ENCODE data around the gene COX20.

The COX20 gene

GRCh38 chr1:244852694-244853093 is 17.2 kb downstream of the COX20 start:
- DNase-seq: no peak

DNA sequence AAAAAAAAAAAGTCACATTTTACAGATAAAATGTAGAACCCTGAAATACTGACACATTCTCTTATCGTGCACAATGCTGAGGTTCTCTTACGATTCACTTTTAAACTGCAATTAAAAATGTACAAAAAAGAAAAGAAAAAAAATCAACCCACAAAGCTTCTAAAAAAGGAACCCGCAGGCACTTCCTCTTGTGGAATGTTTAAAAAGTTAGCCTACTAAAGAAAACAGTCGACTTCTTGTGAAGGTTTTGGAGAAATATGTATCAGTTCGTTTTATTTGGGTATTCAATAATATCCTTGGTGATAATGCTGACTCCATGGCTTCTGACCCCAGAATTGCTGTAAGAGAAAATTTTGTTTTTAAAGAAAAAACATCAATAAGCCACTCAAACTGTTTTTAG is 18.7 kb downstream of the COX20 start:
- no peak for DNase-seq

- no peak for DNase-seq
Measured at GRCh38 chr1:244854865-244855578, 19.6 kb downstream of the COX20 start.

DNA sequence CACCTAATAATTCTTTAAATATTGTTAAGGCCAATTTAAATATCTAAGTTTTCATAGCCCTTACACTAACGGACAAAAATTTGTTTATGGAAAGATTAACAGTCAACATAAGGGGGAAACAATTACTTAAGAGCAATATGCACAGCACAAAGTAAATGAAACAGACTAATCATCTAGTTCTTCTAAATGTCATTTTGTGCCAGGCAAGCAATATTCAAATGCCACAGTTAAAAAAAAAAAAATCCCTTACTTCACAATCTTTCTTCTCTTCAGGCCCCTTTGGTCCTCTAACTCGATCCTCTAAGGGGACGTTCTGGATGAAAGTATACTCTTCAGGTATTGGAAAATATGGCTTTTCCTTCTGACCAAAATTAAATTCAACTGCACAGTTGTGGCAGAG is 22.3 kb downstream of the COX20 start:
- DNase-seq: no peak

DNA sequence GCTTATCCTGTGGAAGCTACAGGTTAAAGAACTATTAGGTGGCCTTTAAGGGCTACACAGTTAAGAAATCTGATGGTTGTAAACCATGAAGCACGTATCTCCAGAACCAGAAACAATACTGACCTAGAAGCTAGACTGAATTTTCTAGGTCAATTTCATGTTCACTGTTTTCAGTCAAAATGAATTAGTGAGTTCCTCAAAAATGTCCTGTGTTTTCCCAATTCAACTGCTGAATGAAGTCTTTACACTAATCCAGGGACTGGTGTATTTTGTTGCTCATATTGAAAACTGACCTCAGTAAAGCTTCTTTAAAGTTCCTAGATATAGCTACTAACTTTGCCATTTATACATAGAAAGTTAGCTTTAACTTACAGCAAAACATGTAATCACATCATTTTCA is 22.9 kb downstream of the COX20 start:
- DNase-seq: no peak

GRCh38 chr1:244860078-244860477 is 24.6 kb downstream of the COX20 start:
- no peak for DNase-seq

DNA sequence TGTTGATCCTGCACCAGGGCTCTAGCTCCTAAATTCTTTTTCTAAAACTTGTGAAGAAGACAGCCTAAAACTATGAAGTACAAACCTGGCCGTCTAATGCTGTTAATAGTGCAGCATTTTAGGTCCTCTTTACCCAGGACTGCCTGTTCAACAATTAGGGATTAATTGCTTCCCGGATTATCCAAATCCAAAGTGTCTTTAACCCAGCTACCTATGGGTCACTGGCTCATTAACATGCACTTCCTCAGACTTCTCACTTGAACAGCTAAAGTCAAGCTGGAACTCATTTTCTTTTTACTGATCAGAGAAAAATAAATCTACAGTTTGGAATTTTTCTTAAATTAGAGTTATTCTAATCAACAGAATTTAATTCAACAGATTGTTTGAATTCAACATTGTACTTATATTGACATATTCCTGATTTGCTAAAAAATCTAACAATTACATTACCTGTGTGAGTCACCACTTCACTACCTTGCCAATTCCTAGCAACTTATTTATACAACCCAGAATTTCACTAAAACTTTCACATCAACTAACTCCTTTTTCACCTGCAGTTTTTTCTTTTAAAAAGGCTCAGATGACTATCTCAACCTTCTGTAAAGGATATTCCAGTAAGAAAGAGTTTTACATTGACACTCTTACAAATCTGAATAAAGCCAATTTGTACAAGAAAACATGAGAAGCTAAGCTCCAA is 25.6 kb downstream of the COX20 start:
- DNase-seq: no peak

DNA sequence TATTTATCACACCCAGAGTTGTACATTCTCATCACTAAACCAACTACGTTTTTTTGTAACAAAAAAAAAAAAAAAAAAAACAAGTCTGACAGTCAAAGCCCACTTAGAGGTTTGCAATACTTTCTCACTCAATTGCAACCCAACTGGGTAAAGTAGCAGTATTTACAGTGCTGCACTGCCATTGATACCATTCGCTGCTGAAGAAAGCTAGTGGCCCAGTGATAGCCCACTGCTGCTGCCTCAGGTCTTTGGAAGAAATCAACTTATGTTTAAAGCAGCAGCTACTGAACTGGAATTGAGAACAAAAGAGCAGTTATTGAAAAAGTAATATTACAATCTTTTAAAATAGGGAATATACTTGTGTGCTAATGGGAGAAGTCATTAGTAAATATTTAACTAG is 26.2 kb downstream of the COX20 start:
- no peak for DNase-seq

DNA sequence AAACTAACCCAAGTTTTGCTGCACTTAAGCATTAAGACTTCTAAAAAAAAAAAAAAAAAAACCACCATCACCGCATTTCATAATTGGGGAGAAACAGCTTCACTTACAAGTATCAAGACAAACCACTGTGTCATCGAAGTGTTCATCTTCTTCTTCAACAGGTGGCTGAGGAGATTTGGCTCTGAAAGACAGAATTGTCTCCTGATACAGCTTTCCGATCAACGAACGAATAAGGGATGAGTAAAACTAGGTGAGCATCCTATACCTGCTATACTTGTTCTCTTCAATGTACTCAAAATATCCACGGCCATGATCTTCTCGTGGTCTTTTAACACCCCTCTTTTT is 26.9 kb downstream of the COX20 start:
- DNase-seq: no peak

DNA sequence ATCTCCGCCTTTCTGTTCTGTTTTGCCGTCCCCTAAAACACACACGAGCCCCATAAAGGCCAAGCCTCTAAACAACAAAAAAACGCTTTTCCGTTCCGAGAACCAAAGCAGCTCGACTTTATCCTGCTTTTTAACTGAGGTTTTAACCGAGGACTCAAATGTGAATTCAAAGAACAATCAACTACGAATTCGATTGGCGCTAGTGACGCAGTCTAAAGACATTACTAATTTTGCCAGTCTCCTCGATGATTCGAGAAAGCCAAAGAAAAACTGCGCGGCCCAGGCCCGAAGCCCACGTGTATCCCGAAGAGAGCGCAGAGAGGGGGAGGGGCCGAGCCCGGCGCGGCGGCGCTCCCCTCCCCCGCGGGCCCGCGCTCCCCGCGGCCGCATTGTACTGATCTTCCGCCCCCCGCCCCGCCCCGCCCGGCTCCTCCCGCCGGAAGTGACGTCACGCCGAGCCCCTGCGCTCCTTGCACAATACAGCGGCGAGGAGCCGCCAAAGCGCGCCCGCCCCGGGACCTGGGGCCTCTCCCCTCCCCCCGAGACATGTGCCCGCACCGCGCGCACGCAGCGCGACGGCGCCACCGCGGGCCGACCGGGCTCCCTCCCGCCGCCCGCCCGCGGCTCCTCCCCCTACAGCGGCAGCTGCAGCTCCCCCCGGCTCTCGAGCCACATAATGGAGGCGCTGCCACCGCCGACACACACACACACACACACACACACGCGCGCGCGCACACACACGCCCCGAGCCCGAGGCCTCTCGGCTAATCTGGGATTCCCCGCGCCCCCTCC is 27.4 kb downstream of the COX20 start:
- peak; percentile 93 for DNase-seq

DNA sequence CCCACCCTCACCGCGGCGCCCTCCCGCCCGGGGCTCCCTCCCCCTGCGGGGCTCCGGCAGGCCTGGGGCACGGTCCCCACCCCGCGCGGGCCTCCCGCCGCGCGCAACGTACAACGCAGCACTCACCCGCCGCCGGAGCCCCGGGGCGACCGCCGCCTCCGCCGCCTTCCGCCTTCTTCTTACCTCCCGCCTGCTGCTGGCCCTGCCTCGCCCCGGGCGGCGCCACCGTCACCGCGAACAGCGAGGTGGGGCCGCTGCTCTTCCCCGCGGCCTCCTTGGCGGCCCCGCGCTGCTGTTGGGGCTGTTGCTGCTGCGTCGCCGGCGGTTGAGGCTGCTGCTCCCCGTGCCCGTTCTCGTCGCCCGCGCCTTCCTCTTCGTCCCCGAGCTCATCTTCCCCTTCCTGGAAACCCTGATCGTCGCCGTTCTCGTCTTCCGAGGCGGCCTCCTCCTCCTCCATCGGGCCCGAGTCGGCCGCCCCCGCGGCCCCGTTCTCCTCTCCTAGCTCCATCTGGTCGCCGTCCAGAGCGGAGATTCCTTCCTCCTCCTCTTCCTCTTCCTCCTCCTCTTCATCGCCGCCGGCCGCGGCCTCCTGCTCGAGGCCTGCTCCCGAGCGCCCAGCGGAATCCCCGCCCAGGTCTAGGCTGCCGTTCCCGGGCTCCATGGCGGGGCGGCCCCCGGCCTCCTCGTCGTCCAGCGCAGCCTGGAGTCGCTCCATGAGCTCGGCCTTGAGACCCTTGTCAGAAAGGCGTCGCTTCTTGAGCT is 28.2 kb downstream of the COX20 start:
- DNase-seq: no peak

DNA sequence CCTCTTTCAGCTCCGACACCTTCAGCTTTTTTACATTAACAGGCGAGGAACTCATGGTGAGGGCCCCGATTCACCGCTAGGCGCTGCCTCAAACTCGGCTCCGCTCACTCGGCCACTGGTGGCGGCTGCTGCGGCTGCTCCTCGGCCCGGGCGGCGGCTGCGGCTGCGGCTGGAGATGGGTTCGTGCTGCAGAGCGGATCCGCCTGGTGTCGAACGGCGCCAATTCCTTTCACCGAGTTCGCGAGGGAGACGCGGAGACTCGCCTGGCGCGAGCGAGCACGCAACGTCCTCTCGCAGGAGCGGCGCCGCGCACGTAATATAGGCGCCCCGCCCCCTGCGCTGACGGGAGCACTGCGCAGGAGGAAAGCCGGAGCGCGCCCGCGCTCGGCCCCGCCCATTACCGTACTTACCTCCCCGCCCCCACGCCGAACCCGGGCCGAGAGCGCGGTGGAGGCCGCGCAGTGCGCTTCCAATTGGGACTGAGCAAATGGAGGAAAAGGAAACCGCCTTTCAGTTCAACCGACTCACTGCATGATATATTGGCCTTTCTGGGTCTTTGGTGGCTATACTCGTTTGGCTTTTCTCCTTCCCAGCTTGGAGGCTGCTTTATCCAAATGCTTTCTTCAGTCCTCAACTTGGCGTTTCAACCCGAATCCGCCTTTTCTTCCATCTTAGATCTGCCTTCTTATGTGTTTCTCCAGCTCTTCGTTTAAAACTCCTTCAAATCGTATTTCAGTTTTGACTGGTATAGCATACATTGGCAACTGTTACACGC is 29.0 kb downstream of the COX20 start, which contains the start of gene HNRNPU:
HNRNPU (minus strand) TSS at position 291 of the 775 bp plus-strand sequence; CDS start at position 55, 236 bp downstream.
- DNase-seq: peak; percentile 96

DNA sequence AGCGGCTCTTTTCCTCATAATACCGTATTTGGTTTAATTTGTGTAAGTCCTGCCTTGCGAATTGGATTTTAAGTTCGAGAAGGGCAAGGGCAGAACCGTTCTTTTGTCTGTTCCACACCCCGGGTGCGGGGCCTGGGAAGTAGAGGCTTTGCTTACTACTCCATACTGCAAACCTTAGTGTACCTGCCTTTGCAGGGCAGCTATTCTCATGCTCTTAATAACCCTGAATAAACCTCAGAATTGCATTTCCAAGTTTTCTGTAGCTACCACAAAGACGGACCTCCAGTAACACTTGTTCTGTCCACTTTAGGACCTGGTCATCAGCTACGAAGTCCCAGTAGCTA is 29.5 kb downstream of the COX20 start:
- no peak for DNase-seq

GRCh38 chr1:244865820-244866219 is 30.4 kb downstream of the COX20 start:
- no peak for DNase-seq

DNA sequence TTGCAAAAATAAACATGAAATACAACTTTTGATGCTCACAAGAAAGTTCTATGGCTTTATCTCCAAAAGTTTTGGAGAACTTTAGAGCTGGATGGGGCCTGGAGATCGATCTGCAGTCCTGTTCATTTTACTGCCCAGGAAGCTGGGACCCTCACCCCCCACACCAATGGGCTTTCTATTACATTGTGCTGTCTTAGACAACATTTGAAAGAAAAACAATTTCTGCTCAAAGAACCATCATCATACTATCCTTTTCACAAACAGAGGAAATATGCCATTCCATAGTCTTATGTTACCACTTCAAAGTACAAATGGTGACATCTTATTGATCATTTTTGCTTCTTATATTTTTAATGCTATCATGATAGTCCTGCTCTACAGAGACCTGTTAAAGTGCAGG is 30.9 kb downstream of the COX20 start:
- DNase-seq: no peak

- no peak for DNase-seq
Measured at GRCh38 chr1:244868484-244869363, 33.3 kb downstream of the COX20 start.

DNA sequence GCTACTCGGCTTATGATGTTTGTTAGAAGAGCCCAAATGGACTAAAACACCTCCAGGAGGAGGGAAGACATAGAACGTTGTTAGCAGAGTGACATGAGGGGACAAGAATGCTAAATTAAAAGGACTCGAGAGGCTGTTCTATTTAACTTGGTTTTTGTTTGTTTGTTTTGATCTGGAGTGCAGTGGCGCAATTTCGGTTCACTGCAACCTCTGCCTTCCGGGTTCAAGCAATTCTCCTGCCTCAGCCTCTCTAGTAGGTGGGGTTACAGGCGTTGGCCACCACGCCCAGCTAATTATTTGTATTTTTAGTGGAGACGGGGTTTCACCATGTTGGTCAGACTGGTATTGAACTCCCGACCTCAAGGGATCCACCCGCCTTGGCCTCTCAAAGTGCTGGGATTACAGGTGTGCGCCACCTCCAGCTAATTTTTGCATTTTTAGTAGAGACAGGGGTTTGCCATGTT is 33.9 kb downstream of the COX20 start:
- DNase-seq: no peak

GRCh38 chr1:244869950-244870349 is 34.5 kb downstream of the COX20 start:
- no peak for DNase-seq

GRCh38 chr1:244874974-244875579 is 39.6 kb downstream of the COX20 start:
- DNase-seq: no peak

DNA sequence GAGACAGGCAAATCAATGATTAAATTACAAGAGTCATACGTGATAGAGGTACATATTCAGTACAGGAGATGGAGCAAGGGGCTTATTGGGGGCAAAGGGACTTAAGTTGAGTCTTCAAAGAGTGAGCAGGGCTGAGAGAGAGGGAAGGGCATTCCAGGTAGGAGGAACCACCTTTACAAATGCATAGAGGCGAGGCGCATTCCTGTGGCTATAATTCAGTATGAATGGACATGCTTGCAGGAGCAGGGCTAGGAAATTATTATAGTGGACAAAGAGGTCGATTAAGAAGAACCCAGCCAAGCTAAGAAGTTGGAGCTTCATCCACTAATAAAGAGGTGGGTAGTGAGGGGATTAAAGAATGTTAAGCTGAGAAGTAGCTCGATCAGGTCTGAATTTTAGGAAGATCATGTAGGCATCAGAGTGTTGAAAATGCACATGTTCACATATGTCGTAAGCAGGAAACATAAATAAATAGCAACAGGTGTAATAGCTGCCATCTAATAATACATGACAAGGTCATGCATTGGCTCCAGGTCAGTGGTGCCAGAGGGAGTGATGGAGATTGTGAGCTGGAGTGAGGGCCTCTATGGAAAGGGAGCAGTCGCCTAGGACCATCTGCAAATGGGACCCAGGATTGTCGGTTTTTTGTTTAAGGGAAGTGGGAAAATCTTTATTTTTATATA is 40.9 kb downstream of the COX20 start:
- no peak for DNase-seq
